Psoas muscle (tissue), 8 donors: Measurements from ENCODE around the gene YIPF4. TPM values are rescaled to one million over a fixed set of nuclear protein-coding genes. Genes with fewer than 3 reads are reported as not detected.

Experiments
- ATAC-seq, 4 donors: fragments of 200-7000 bp; cut with Tn5 transposase; one replicate each; pipeline ENCODE4 v1.9.1; 2020; ENCODE audit warnings: moderate library complexity in 3 of 4, mild to moderate bottlenecking in 2 of 4
- DNase-seq, 2 donors: peaks; one replicate each; pipeline ENCODE4 v3.0.0-alpha.2; 2020
- H3K27ac ChIP-seq: fragments of 200-600 bp; one replicate; pipeline ENCODE4 v1.8.0; 2022
- H3K27me3 ChIP-seq, 3 donors: fragments of 200-600 bp in 1 of 3; one replicate each; pipeline versions ENCODE4 v1.6.1 to v1.8.0; 2013 to 2022; ENCODE audit warnings: low read length in 2 of 3, mild to moderate bottlenecking in 2 of 3, moderate library complexity in 1 of 3; ENCODE audit not compliant: insufficient read depth in 3 of 3
- H3K36me3 ChIP-seq, 2 donors: fragments of 200-600 bp in 1 of 2; one replicate each; pipeline versions ENCODE4 v1.6.1 to v1.8.0; 2013 to 2022; ENCODE audit warnings: low read depth in 1 of 2, mild to moderate bottlenecking in 1 of 2, moderate library complexity in 1 of 2; ENCODE audit not compliant: insufficient read depth in 1 of 2
- H3K4me1 ChIP-seq: fragments of 200-600 bp; one replicate; pipeline ENCODE4 v1.8.0; 2022
- H3K4me3 ChIP-seq: fragments of 200-600 bp; one replicate; pipeline ENCODE4 v1.8.0; 2022; ENCODE audit warnings: mild to moderate bottlenecking
- H3K9me3 ChIP-seq: fragments of 200-600 bp; one replicate; pipeline ENCODE4 v1.8.0; 2022
- WGBS, 3 donors: extraction: QIAGEN DNeasy Blood & Tissue Kit; methylation state at CpG; one replicate each; pipeline versions ENCODE4 v1.1.6 to v1.1.7; 2013; 5-methylcytosine and 5-hydroxymethylcytosine counted together
- intact Hi-C, 2 donors: fragments of 100-400 bp; cut with DNase I; formaldehyde crosslinking; loops; one replicate each; pipeline versions ENCODE4 v1.11.0 to v1.14.2; 2022
- polyA plus RNA-seq, 3 donors: library from polyadenylated mRNA; stranded (reverse); fragments of 200-250 nt; gene quantifications; one replicate each; pipeline ENCODE4 v1.2.3, GENCODE V29; 2013
- total RNA-seq, 4 donors: library from RNA; stranded (reverse); fragmentation: NEBNext Ultra II Directional in 2 of 4; extraction: Animal tissue kit (Norgen Biotek cat#: 25700) in 2 of 4; gene quantifications; one replicate each; pipeline versions ENCODE4 v1.2.1 to v1.2.4, GENCODE V29; 2021 to 2023
- TF ChIP-seq, protein P1 (sequence below): fragments of 200-600 bp; IDR thresholded peaks from one replicate; pipeline ENCODE4 v1.8.0; 2022; ENCODE audit warnings: antibody characterized with exemption
- donor health status: healthy with polysubstance abuse.
- donor health status: DM: no; HTN: no; CAD: no; lungs with moderate emphysema.
- donor health status: Bipolar disorder and iron deficiency.
- donor health status: healthy.
- donor health status: DM: yes; HTN: yes; CAD: no.
- donor health status: DM: no; HTN: no; CAD: no.
- donor health status: DM: no; HTN: no; CAD: no.
- donor health status: DM: yes; HTN: yes; CAD: no.

The YIPF4 gene
- total and polyA plus RNA-seq, 7 donors: 17.9 to 62.0 (median 40.2) TPM

- Histone ChIP-seq H3K27ac (no peak overlapping the region), H3K27me3 (peaks cover 0 to 4% (median 0%) of the 10 kb centered on the region in 3 donors), H3K4me1 (no peaks in the 10 kb centered on the region), H3K4me3 (no peak overlapping the region), H3K36me3 (no peaks in the 10 kb centered on the region), H3K9me3 (no peaks in the 10 kb centered on the region)
- intact Hi-C loops: no loop called here
- no peak for ATAC-seq
- TF ChIP-seq, protein P1, sequence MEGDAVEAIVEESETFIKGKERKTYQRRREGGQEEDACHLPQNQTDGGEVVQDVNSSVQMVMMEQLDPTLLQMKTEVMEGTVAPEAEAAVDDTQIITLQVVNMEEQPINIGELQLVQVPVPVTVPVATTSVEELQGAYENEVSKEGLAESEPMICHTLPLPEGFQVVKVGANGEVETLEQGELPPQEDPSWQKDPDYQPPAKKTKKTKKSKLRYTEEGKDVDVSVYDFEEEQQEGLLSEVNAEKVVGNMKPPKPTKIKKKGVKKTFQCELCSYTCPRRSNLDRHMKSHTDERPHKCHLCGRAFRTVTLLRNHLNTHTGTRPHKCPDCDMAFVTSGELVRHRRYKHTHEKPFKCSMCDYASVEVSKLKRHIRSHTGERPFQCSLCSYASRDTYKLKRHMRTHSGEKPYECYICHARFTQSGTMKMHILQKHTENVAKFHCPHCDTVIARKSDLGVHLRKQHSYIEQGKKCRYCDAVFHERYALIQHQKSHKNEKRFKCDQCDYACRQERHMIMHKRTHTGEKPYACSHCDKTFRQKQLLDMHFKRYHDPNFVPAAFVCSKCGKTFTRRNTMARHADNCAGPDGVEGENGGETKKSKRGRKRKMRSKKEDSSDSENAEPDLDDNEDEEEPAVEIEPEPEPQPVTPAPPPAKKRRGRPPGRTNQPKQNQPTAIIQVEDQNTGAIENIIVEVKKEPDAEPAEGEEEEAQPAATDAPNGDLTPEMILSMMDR: no peak
- WGBS, 3 donors: 82 to 85% (median 84%) methylated on average over 3 of the region's 3 CpGs
- no peak for DNase-seq
These were observed 15.6 kb upstream of the YIPF4 start for GRCh38 chr2:32262105-32262504.

DNA sequence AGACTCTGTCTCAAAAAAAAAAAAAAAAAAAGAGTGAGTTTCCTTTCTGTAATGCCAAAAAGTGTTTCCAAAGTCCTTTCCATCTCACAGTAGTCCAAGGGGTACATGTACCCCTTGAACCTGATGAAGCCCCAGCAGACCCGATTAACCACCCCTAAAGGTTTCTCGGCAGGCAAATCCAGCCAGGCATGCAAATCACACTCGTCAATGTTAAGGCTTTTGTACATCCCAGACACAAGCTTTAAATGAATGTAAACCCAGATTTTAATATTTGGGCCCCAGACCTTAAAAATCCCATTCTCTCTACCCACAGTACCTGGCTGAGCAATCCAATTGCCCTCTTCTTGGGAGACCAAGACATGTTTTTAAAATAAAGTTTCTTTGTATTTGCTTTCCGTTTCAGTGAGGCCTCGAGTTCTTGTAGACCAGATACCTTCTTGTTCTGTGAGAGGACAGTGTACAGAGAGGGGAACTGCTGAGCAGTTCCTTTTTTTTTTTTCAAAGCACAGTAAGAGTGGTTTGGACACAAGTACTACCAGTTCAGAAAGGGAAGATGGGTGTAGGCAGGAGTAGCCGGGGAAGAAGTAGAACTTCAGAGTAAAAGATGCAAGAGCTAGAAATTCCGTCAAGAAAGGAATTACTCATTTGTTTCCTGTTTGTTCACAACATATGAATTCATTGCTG, 13.1 kb upstream of the YIPF4 start, which contains the start of gene NLRC4:
NLRC4 (minus strand) TSS at position 465 of the 684 bp plus-strand sequence. CDS start 8,111 bp downstream, outside the sequence.
- no peak within 1 kb of the TSS for H3K27ac ChIP-seq
- 73 to 78% (median 74%) methylated on average over 7 of the region's 7 CpGs for WGBS, 3 donors
- H3K27me3 ChIP-seq: peaks cover 0 to 4% (median 0%) of the 10 kb centered on the region in 3 donors
- no peak within 1 kb of the TSS for H3K4me3 ChIP-seq
- peaks cover 6% of the 10 kb centered on the region for H3K4me1 ChIP-seq
- TF ChIP-seq, protein P1: no peak
- DNase-seq (no peak), ATAC-seq (no peak)
- no peaks in the 10 kb centered on the region for H3K9me3 ChIP-seq
- intact Hi-C loops: no loop called here
- no peaks in the 10 kb centered on the region for H3K36me3 ChIP-seq

- TF ChIP-seq, protein P1: no peak
- H3K27ac ChIP-seq: no peak overlapping the region
- H3K4me3 ChIP-seq: no peak overlapping the region
- no peak for DNase-seq
- intact Hi-C loops: no loop called here
- H3K9me3 ChIP-seq: no peaks in the 10 kb centered on the region
- no peaks in the 10 kb centered on the region for H3K36me3 ChIP-seq
- no peak for ATAC-seq
- H3K4me1 ChIP-seq: peaks cover 6% of the 10 kb centered on the region
- peaks cover 0 to 3% (median 3%) of the 10 kb centered on the region in 3 donors for H3K27me3 ChIP-seq
- 66 to 73% (median 66%) methylated on average over 2 of the region's 2 CpGs for whole genome bisulfite sequencing, 3 donors
These were observed 6.6 kb upstream of the YIPF4 start for GRCh38 chr2:32271063-32271462.

GRCh38 chr2:32272279-32272678, 5.4 kb upstream of the YIPF4 start:
- peaks cover 6% of the 10 kb centered on the region for H3K4me1 ChIP-seq
- no peaks in the 10 kb centered on the region for H3K9me3 ChIP-seq
- H3K27ac ChIP-seq: no peak overlapping the region
- ATAC-seq (no peak), DNase-seq (no peak)
- TF ChIP-seq, protein P1: no peak
- H3K27me3 ChIP-seq: peaks cover 0 to 3% (median 3%) of the 10 kb centered on the region in 3 donors
- H3K36me3 ChIP-seq: no peaks in the 10 kb centered on the region
- WGBS, 3 donors: 41 to 61% (median 43%) methylated on average over 3 of the region's 3 CpGs
- H3K4me3 ChIP-seq: no peak overlapping the region
- intact Hi-C loops: no loop called here
